HG02571 (cell line): ENCODE data around the gene TGFBR3.
"Not testable (repeated sequence)": the region's sequence is repeated elsewhere in the genome, so short reads cannot be mapped to it uniquely, and the experiment has no call there.

Source experiments
- ATAC-seq: cut with Tn5 transposase; IDR thresholded peaks from one replicate; pipeline ENCODE4 v1.9.1; 2021; ENCODE audit warnings: mild to moderate bottlenecking, moderate library complexity; ENCODE audit not compliant: unreplicated experiment

The TGFBR3 gene

GRCh38 chr1:91884459-91885212 is 1.3 kb downstream of the TGFBR3 start:
- no peak for ATAC-seq

- no peak for ATAC-seq
These were observed 2.5 kb downstream of the TGFBR3 start for GRCh38 chr1:91883470-91883869.

- ATAC-seq = no peak
These were observed 4.7 kb downstream of the TGFBR3 start for GRCh38 chr1:91881280-91881679.

- ATAC-seq = no peak
These were observed 6.2 kb downstream of the TGFBR3 start for GRCh38 chr1:91879733-91880132.

DNA sequence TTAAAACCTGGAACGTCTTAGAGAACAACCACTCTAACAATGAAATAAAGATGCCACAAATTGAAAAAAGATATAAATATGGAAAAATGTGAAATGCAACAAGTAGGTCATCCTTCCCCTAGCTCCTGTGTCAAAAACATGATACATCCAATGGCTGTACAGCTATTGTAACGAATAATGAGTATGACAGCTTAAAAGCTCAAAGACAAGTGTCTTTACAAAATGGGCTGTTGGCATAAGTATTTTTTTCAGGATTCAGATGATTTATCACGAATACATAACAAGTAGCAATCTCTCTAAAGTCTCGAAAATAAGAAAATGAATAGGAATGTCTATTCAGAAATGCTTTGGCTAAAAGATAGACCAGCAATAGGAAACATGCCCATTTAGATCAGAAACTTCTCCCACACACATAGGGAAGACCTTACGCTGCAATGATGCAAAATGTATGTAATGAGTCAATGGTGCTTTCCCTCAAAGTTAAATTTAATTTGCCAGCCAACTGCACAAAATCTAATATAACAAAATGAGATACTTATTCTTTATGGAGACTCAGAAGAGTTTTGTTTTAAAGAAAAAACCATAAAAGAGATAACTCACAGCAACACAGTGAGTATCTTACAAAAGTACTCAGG is 8.3 kb downstream of the TGFBR3 start:
- ATAC-seq = peak; percentile 55

GRCh38 chr1:91876781-91877573 is 9.0 kb downstream of the TGFBR3 start:
- ATAC-seq = no peak

GRCh38 chr1:91876040-91876470 is 9.9 kb downstream of the TGFBR3 start:
- ATAC-seq = peak; percentile 71

DNA sequence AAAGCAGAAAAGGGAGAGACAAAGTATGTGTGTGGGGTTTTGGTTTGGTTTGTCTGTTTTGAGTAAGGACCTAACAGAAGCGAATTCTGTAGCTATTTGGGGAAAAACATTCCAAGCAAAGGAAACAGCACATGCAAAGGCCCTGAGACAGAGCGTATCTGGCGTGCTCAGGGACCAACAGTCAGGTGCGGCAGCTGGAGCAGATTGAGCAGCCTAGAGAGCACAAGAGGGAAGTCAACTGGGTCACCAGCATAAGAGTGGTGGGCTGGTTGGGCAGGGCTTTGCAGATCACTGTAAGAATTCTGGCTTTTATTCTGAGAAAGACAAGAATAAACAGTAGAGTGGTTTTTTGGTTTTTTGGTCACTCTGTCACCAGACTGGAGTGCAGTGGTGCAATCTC is 11.8 kb downstream of the TGFBR3 start:
- ATAC-seq = no peak

DNA sequence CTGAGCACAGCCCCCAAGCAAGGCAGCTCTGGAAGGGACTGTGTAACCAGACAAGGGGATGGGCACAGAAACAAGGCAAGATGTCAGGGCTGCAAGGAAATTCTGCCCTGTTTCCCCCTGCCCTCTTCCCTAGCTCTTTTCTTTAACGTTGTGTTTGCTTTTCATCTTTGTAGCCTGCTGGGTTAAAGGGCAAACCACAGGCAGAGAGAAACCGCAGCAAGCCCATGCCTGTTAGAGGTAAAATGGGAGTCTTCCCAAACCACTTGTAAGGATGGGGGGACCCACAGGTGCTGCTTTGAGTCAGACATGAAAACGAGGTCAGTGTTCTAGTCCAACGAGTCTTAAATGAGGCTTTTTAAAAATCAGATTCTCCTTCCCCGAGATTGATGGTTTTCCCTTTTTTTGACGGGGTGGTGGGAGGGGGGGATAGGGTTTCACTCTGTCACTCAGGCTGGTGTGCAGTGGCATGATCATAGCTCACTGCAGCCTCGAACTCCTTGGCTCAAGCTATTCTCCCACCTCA is 13.3 kb downstream of the TGFBR3 start:
- no peak for ATAC-seq

GRCh38 chr1:91872000-91872399 is 14.0 kb downstream of the TGFBR3 start:
- no peak for ATAC-seq

GRCh38 chr1:91870322-91870721 is 15.6 kb downstream of the TGFBR3 start:
- no peak for ATAC-seq

DNA sequence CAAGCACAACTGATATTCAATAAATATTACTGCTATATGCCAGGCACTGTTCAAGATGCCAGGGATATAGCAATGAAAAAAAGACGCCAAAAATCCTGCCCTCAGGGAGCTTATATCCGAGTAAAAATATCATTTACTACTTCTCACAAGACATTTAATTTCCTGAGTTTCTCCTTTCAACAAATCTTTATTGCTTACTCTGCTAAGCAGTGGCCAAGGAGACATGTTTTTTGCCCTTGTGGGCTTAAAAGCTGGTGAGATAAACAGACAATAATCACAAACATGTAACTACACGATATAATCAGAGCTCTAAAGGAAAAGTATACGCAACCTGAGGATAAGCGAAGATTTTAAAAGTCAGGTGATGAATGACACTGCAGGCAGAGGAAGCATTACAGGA is 19.5 kb downstream of the TGFBR3 start:
- no peak for ATAC-seq

- ATAC-seq = no peak
These were observed 21.8 kb downstream of the TGFBR3 start for GRCh38 chr1:91864017-91864700.

- ATAC-seq = no peak
These were observed 22.5 kb downstream of the TGFBR3 start for GRCh38 chr1:91863498-91863897.

- ATAC-seq = no peak
These were observed 23.8 kb downstream of the TGFBR3 start for GRCh38 chr1:91862120-91862519.

GRCh38 chr1:91857557-91858239 is 28.3 kb downstream of the TGFBR3 start:
- no peak for ATAC-seq

GRCh38 chr1:91856996-91857395 is 29.0 kb downstream of the TGFBR3 start:
- ATAC-seq = no peak

- ATAC-seq = no peak
These were observed 31.0 kb downstream of the TGFBR3 start for GRCh38 chr1:91854852-91855534.

- ATAC-seq = no peak
These were observed 32.6 kb downstream of the TGFBR3 start for GRCh38 chr1:91853397-91853796.

- ATAC-seq = not testable (repeated sequence)
These were observed 33.9 kb downstream of the TGFBR3 start for GRCh38 chr1:91852011-91852410.
